Thyroid gland (tissue), 4 donors: ENCODE data around the gene EIF2AK3.

Experiments
- POLR2A ChIP-seq, 2 donors: fragments of 450-650 bp; IDR thresholded peaks; one replicate each; pipeline ENCODE4 v1.6.1; 2017; ENCODE audit warnings: antibody characterized with exemption in 2 of 2, mild to moderate bottlenecking in 2 of 2, moderate library complexity in 1 of 2
- TF ChIP-seq, protein P1 (sequence below), 6 experiments: fragments of 200-600 bp in 3 of 6; fragments of 450-650 bp in 3 of 6; sonication (generic) in 3 of 6; IDR thresholded peaks; one replicate each; pipeline ENCODE4 v1.5.1; 2016 to 2019; ENCODE audit warnings: antibody characterized with exemption in 6 of 6, mild to moderate bottlenecking in 2 of 6, inconsistent platforms in 1 of 6, moderate library complexity in 1 of 6

GRCh38 chr2:88560619-88561307 is 66.5 kb downstream of the EIF2AK3 start:
- TF ChIP-seq, protein P1, sequence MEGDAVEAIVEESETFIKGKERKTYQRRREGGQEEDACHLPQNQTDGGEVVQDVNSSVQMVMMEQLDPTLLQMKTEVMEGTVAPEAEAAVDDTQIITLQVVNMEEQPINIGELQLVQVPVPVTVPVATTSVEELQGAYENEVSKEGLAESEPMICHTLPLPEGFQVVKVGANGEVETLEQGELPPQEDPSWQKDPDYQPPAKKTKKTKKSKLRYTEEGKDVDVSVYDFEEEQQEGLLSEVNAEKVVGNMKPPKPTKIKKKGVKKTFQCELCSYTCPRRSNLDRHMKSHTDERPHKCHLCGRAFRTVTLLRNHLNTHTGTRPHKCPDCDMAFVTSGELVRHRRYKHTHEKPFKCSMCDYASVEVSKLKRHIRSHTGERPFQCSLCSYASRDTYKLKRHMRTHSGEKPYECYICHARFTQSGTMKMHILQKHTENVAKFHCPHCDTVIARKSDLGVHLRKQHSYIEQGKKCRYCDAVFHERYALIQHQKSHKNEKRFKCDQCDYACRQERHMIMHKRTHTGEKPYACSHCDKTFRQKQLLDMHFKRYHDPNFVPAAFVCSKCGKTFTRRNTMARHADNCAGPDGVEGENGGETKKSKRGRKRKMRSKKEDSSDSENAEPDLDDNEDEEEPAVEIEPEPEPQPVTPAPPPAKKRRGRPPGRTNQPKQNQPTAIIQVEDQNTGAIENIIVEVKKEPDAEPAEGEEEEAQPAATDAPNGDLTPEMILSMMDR (IDR thresholded peaks at IDR 0.05), result no peak
- TF ChIP-seq POLR2A (IDR thresholded peaks at IDR 0.05), result no peak
